HG02885 (cell line): ENCODE results near the gene TBL2.
"Not testable (repeated sequence)": the region's sequence is repeated elsewhere in the genome, so short reads cannot be mapped to it uniquely, and the experiment has no call there.

Source experiments
- ATAC-seq: cut with Tn5 transposase; IDR thresholded peaks from one replicate; pipeline ENCODE4 v1.9.1; 2021; ENCODE audit warnings: mild to moderate bottlenecking; ENCODE audit not compliant: unreplicated experiment, poor library complexity

TBL2 gene

GRCh38 chr7:73538510-73538909 is 39.9 kb downstream of the TBL2 start:
- ATAC-seq: not testable (repeated sequence)

GRCh38 chr7:73537051-73537450 is 41.3 kb downstream of the TBL2 start:
- ATAC-seq: no peak

DNA sequence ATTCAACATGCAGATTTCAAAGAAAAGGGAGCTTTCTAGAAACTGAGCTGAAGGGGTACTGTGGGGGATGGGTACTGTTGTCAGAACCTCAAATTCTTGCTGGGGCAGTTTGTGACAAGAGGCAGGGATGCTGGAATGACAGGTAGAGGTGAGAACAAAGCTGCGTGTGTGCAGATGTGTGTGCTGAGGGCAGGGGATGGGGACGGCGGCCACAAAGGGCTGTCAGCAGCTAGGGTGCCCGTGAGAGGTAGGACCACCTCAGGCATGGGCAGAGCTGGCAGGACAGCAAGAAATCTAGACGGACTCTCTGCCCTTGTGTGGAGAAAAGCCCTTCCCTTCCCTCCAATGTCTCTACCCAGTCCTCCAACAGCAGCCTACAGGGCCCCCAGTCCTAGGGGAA is 41.9 kb downstream of the TBL2 start:
- ATAC-seq: no peak

DNA sequence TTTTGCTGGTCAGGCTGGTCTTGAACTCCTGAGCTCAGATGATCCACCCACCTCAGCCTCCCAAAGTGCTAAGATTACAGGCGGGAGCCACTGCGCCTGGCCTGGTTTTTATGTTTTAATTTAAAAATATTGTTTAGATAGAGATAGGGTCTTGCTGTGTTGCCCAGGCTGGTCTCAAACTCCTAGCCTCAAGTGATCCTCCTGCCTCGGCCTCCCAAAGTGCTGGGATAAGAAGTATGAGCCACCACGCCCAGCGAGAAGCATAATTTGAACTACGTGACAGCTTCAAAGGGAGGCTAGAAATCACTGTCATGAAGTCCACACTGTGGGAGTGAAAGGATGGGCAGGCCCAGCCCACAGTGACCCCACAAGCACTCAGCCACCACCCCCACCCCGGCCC is 42.5 kb downstream of the TBL2 start:
- not testable (repeated sequence) for ATAC-seq

GRCh38 chr7:73533742-73534141 is 44.6 kb downstream of the TBL2 start:
- ATAC-seq: no peak

DNA sequence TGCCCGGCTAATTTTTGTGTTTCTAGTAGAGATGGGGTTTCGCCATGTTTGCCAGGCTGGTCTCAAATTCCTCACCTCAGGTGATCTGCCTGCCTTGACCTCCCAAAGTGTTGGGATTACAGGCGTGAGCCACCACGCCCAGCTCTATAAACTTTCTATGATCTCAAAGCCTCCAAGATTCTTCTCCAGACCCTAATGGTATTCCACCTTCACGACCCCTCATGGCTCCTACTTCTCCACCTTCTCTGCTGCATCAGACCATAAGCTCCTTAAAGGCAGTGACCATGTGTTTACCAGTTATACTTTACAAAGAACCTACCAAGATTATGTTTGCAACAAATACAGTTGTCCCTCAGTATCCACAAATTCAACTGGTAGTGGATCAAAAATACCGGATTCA is 46.2 kb downstream of the TBL2 start:
- ATAC-seq: no peak

GRCh38 chr7:73530800-73531199 is 47.6 kb downstream of the TBL2 start:
- ATAC-seq: no peak

DNA sequence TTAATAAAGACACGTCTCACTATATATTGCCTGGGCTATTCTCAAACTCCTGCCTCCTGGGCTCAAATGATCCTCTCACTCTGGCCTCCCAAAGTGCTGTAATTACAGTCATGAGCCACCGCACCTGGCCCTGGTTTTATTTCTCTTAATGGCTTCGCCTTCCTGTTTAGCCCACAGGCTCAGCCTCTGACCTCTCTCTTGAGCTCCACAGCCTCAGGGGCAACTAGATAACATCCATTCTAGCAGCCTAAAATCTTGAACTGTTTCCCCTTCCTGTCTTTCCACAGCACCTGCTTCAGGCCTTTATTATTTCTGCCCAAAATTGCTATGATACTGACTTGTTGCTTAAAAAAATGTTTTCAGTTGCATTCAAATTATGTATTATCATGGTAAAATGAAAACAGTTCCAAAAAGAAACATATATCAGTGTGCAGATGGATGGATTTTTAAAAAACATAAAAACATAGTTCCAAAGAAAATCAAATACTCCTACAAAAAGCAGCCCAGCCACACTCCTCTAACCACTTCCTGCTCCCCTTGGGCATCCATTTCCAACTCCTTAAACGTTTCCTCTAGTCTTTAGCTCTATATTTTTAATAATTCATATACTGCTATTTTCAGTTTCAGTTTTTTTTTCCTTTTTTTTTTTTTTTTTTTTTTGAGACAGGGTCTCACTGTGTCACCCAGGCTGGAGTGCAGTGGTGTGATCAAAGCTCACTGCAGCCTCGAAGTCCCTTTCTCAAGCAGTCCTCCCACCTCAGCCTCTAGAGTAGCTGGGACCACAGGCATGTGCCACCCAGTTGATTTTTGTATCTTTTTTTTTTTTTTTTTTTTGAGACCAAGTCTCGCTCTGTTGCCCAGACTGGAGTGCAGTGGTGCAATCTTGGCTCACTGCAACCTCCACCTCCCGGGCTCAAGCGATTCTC is 51.2 kb downstream of the TBL2 start:
- no peak for ATAC-seq

DNA sequence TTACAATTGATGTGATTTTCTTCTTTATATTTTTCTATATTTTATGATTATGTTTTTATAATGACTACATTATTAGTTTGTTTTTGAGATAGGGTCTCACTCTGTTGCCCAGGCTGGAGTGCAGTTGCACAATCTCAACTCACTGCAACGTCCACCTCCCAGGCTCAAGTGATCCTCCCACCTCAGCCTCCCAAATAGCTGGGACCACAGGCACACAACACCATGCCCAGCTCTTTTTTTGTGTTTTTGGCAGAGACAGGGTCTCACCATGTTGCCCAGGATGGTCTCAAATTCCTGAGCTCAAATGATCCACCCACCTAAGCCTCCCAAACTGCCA is 52.3 kb downstream of the TBL2 start:
- ATAC-seq: not testable (repeated sequence)

DNA sequence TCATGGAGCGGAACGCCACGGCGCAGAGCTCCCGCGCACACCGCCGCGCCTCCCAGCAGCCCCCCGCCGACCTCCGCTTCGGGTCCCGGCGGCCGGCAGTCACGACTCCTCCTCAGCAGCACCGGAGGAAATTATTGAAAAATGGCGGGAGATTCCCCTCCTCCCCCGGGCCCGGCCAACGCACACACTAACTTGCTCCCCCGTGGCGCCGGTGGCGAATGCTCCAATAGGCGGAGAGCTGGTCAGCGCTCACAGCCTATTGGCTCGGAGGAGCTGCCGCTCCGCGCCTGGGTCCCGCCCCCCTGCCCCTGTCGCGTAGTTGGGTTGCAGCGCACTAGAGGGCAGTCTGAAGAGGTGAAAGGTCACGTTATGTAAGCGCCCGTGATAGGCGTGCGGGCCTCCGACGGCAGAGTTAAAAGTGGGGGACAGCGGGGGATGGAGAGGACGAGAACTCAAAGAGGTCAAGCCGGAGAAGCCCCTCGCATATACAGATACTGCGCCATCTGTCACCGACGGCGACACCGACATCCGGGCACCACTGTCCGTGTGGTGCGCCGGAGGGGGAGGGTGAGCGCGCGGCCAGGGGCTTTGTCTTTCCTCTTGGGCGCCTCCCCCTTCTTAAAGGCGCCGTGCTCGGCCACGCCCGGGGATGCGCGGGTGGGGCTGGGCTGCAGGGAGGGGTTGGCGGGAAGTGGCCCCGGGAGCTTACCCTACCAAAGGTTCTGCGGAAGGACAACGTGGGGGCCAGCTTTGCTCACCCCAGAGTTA is 56.1 kb downstream of the TBL2 start, which contains the start of gene BAZ1B:
Gene BAZ1B, minus strand, starts transcription at position 189 of the 768 bp plus-strand sequence. CDS start 360 bp downstream, outside the sequence.
- peak; percentile 84 for ATAC-seq

GRCh38 chr7:73521636-73522104 is 56.7 kb downstream of the TBL2 start:
- peak; percentile 50 for ATAC-seq

- no peak for ATAC-seq
These were observed 57.4 kb downstream of the TBL2 start for GRCh38 chr7:73520673-73521635.

DNA sequence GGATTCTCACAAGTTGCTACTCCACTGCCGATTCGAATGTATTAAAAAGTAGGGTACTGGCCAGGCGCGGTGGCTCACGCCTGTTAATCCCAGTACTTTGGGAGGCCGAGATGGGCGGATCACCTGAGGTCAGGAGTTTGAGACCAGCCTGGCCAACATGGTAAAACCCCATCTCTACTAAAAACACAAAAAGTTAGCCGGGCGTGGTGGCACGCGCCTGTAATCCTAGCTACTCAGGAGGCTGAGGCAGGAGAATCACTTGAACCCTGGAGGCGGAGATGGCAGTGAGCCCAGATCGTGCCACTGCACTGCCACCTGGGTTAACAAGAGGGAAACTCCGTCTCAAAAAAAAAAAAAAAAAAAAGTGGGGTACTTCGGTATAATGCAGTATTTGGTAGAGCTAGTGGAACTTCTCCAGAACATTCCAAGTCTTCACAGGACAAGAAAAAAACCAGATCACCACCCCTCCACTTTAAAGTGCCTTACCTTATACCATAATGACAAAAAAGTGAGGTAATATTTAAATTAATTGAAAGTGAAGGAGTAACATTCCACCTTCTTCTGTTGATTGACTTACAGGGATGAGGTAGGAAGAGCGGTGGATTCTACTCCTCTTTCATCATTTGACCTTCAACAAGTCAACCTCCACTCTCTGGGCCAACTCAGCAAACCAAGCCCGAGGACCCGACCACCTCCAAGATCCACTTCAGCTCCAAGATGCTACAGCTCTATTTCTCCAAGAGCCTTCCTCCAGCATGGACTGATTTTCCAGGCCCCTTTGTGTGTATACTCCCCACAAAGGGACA is 58.3 kb downstream of the TBL2 start:
- no peak for ATAC-seq

GRCh38 chr7:73518470-73518869 is 59.9 kb downstream of the TBL2 start:
- ATAC-seq: no peak
